ENCODE data around the gene GALNTL6.

GALNTL6 gene

GRCh38 chr4:172311682-172312081 is 498.5 kb downstream of the GALNTL6 start:
- Mint-ChIP-seq H3K4me1 (ENCODE audit: low read depth) (no peaks in the 10 kb centered on the region), H3K27ac (no peak overlapping the region), H3K36me3 (ENCODE audit: low read depth) (no peaks in the 10 kb centered on the region), H3K27me3 (no peaks in the 10 kb centered on the region), H3K4me3 (no peak overlapping the region), H3K9me3 (peaks cover 10% of the 10 kb centered on the region)
- intact Hi-C loops (cut with micrococcal nuclease), result no loop called here

GRCh38 chr4:172323288-172323687 is 510.1 kb downstream of the GALNTL6 start:
- no peak overlapping the region for H3K4me3 Mint-ChIP-seq
- no peaks in the 10 kb centered on the region for H3K27me3 Mint-ChIP-seq
- H3K27ac Mint-ChIP-seq, result no peak overlapping the region
- no peaks in the 10 kb centered on the region for H3K36me3 Mint-ChIP-seq (ENCODE audit: low read depth)
- peaks cover 29% of the 10 kb centered on the region for H3K9me3 Mint-ChIP-seq
- intact Hi-C loops (cut with micrococcal nuclease), result no loop called here
- H3K4me1 Mint-ChIP-seq (ENCODE audit: low read depth), result no peaks in the 10 kb centered on the region

- H3K27me3 Mint-ChIP-seq, result no peaks in the 10 kb centered on the region
- no peaks in the 10 kb centered on the region for H3K36me3 Mint-ChIP-seq (ENCODE audit: low read depth)
- H3K27ac Mint-ChIP-seq, result no peak overlapping the region
- no peaks in the 10 kb centered on the region for H3K4me1 Mint-ChIP-seq (ENCODE audit: low read depth)
- H3K4me3 Mint-ChIP-seq, result no peak overlapping the region
- intact Hi-C loops (cut with micrococcal nuclease), result no loop called here
- H3K9me3 Mint-ChIP-seq, result peaks cover 9% of the 10 kb centered on the region
These were observed 531.2 kb downstream of the GALNTL6 start for GRCh38 chr4:172344308-172344938.

- intact Hi-C loops (cut with micrococcal nuclease), result no loop called here
- Mint-ChIP-seq H3K36me3 (ENCODE audit: low read depth) (no peaks in the 10 kb centered on the region), H3K4me3 (no peak overlapping the region), H3K27ac (no peak overlapping the region), H3K9me3 (no peaks in the 10 kb centered on the region), H3K4me1 (ENCODE audit: low read depth) (no peaks in the 10 kb centered on the region), H3K27me3 (no peaks in the 10 kb centered on the region)
These were observed 535.2 kb downstream of the GALNTL6 start for GRCh38 chr4:172348426-172348825.

- Mint-ChIP-seq H3K4me3 (no peak overlapping the region), H3K27me3 (no peaks in the 10 kb centered on the region), H3K4me1 (ENCODE audit: low read depth) (no peaks in the 10 kb centered on the region), H3K27ac (no peak overlapping the region), H3K36me3 (ENCODE audit: low read depth) (no peaks in the 10 kb centered on the region), H3K9me3 (no peaks in the 10 kb centered on the region)
- intact Hi-C loops (cut with micrococcal nuclease), result no loop called here
These were observed 539.2 kb downstream of the GALNTL6 start for GRCh38 chr4:172352356-172352755.

GRCh38 chr4:172356016-172356415 is 542.8 kb downstream of the GALNTL6 start:
- intact Hi-C loops (cut with micrococcal nuclease), result no loop called here
- no peaks in the 10 kb centered on the region for H3K4me1 Mint-ChIP-seq (ENCODE audit: low read depth)
- no peaks in the 10 kb centered on the region for H3K9me3 Mint-ChIP-seq
- no peaks in the 10 kb centered on the region for H3K27me3 Mint-ChIP-seq
- H3K4me3 Mint-ChIP-seq, result no peak overlapping the region
- no peak overlapping the region for H3K27ac Mint-ChIP-seq
- H3K36me3 Mint-ChIP-seq (ENCODE audit: low read depth), result no peaks in the 10 kb centered on the region

- no peaks in the 10 kb centered on the region for H3K36me3 Mint-ChIP-seq (ENCODE audit: low read depth)
- intact Hi-C loops (cut with micrococcal nuclease), result no loop called here
- no peaks in the 10 kb centered on the region for H3K27me3 Mint-ChIP-seq
- no peak overlapping the region for H3K4me3 Mint-ChIP-seq
- no peak overlapping the region for H3K27ac Mint-ChIP-seq
- H3K9me3 Mint-ChIP-seq, result peaks cover under 1% of the 10 kb centered on the region
- no peaks in the 10 kb centered on the region for H3K4me1 Mint-ChIP-seq (ENCODE audit: low read depth)
These were observed 543.9 kb downstream of the GALNTL6 start for GRCh38 chr4:172357006-172357540.

- intact Hi-C loops (cut with micrococcal nuclease), result no loop called here
- Mint-ChIP-seq H3K4me1 (ENCODE audit: low read depth) (no peaks in the 10 kb centered on the region), H3K27me3 (no peaks in the 10 kb centered on the region), H3K27ac (no peak overlapping the region), H3K36me3 (ENCODE audit: low read depth) (no peaks in the 10 kb centered on the region), H3K9me3 (peaks cover 21% of the 10 kb centered on the region), H3K4me3 (no peak overlapping the region)
These were observed 549.4 kb downstream of the GALNTL6 start for GRCh38 chr4:172362569-172362968.

GRCh38 chr4:172369471-172369959 is 556.3 kb downstream of the GALNTL6 start:
- H3K4me1 Mint-ChIP-seq (ENCODE audit: low read depth), result no peaks in the 10 kb centered on the region
- H3K27ac Mint-ChIP-seq, result no peak overlapping the region
- H3K4me3 Mint-ChIP-seq, result no peak overlapping the region
- H3K9me3 Mint-ChIP-seq, result peaks cover 43% of the 10 kb centered on the region
- no peaks in the 10 kb centered on the region for H3K36me3 Mint-ChIP-seq (ENCODE audit: low read depth)
- intact Hi-C loops (cut with micrococcal nuclease), result no loop called here
- no peaks in the 10 kb centered on the region for H3K27me3 Mint-ChIP-seq

GRCh38 chr4:172377486-172378140 is 564.4 kb downstream of the GALNTL6 start:
- peaks cover 35% of the 10 kb centered on the region for H3K9me3 Mint-ChIP-seq
- intact Hi-C loops (cut with micrococcal nuclease), result no loop called here
- H3K36me3 Mint-ChIP-seq (ENCODE audit: low read depth), result no peaks in the 10 kb centered on the region
- H3K4me1 Mint-ChIP-seq (ENCODE audit: low read depth), result no peaks in the 10 kb centered on the region
- H3K27me3 Mint-ChIP-seq, result no peaks in the 10 kb centered on the region
- no peak overlapping the region for H3K27ac Mint-ChIP-seq
- no peak overlapping the region for H3K4me3 Mint-ChIP-seq

GRCh38 chr4:172379834-172380233 is 566.6 kb downstream of the GALNTL6 start:
- Mint-ChIP-seq H3K4me1 (ENCODE audit: low read depth) (no peaks in the 10 kb centered on the region), H3K27ac (no peak overlapping the region)

GRCh38 chr4:172390331-172390730 is 577.1 kb downstream of the GALNTL6 start:
- H3K36me3 Mint-ChIP-seq (ENCODE audit: low read depth), result no peaks in the 10 kb centered on the region
- H3K4me1 Mint-ChIP-seq (ENCODE audit: low read depth), result no peaks in the 10 kb centered on the region
- H3K27me3 Mint-ChIP-seq, result no peaks in the 10 kb centered on the region
- H3K4me3 Mint-ChIP-seq, result no peak overlapping the region
- no peak overlapping the region for H3K27ac Mint-ChIP-seq
- intact Hi-C loops (cut with micrococcal nuclease), result no loop called here
- H3K9me3 Mint-ChIP-seq, result peaks cover 22% of the 10 kb centered on the region

More at GRCh38 chr4:172379834-172380233, 566.6 kb downstream of the GALNTL6 start:
- Mint-ChIP-seq H3K36me3 (ENCODE audit: low read depth) (no peaks in the 10 kb centered on the region), H3K4me3 (no peak overlapping the region), H3K9me3 (peaks cover 35% of the 10 kb centered on the region), H3K27me3 (no peaks in the 10 kb centered on the region)
- intact Hi-C loops (cut with micrococcal nuclease), result no loop called here

GRCh38 chr4:172392741-172393140 is 579.5 kb downstream of the GALNTL6 start:
- no peaks in the 10 kb centered on the region for H3K4me1 Mint-ChIP-seq (ENCODE audit: low read depth)
- H3K9me3 Mint-ChIP-seq, result peaks cover 5% of the 10 kb centered on the region

GRCh38 chr4:172393220-172393619 is 580.0 kb downstream of the GALNTL6 start:
- Mint-ChIP-seq H3K27me3 (no peaks in the 10 kb centered on the region), H3K36me3 (ENCODE audit: low read depth) (no peaks in the 10 kb centered on the region), H3K27ac (no peak overlapping the region), H3K4me1 (ENCODE audit: low read depth) (no peaks in the 10 kb centered on the region), H3K4me3 (no peak overlapping the region), H3K9me3 (no peaks in the 10 kb centered on the region)
- intact Hi-C loops (cut with micrococcal nuclease), result no loop called here

More at GRCh38 chr4:172392741-172393140, 579.5 kb downstream of the GALNTL6 start:
- Mint-ChIP-seq H3K27me3 (no peaks in the 10 kb centered on the region), H3K4me3 (no peak overlapping the region), H3K36me3 (ENCODE audit: low read depth) (no peaks in the 10 kb centered on the region), H3K27ac (no peak overlapping the region)
- intact Hi-C loops (cut with micrococcal nuclease), result no loop called here
